ENCODE data around the gene MEX3A. TPM values are rescaled to one million over a fixed set of nuclear protein-coding genes. Genes with fewer than 3 reads are reported as not detected.
A peak's percentile ranks its signal among the peaks of the same experiment; 100 is the strongest.

The MEX3A gene
- polyA plus RNA-seq, 2 of the 4 experiments (the other 2 are of a cell fraction): 1.8 to 4.9 TPM

DNA sequence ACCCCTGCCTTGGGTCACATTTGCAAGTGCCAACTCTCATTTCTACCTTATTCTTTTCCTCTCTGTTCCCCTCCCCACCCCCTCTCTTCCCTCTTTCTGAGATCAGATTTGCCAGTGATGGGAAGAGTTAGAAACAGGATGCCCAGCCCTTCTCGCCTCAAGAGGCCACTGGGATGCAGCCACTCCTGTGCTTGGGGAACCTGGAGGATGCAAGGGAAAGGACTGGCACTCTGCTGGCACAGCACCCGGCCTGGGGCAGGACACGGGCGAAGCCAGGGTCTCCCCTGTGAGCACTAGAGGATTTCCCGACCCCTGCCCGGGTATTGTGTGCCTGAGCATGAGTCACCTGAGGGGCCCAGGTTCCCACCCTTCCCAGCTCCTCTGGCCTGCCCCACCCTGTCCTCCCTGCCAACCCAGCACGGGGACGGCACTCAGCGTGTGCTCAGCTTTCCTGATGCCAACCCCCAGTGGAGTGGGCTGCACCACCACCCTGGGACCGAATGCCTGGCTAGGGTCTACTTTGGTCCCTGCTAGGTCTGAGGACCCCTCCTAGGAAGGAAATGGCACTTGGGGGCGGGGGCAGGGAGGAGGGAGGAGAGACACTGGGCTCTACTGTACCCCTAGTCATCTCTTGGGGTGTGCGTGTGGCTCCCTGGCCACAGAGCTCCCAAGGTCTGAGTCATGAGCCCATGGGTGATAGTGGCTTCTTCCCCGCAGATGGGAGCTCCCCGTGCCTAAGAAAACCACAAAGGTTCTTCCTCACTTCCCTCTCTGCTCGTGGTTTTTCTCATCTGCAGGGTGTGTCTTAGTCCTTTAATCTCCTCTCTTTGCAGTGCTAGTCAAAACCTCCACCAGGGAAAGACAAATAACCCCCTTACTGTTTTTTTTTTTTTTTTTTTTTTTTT is 44.6 kb upstream of the MEX3A start (continued):
- TF ChIP-seq RAD21 (conservative IDR thresholded peaks at IDR 0.05 in 1 of 2, IDR thresholded peaks at IDR 0.05 in 1 of 2) (no peak; a peak in 1 of 5 replicates), POLR2AphosphoS2 (conservative IDR thresholded peaks at IDR 0.05; ENCODE audit: low read length) (peak; percentile 33; the same call in 1 of the 2 replicates), ZSCAN20 (CRISPR knock-in tag; IDR thresholded peaks at IDR 0.05) (no peak), PHF8 (IDR thresholded peaks at IDR 0.05; ENCODE audit: borderline replicate concordance, low read depth) (no peak), CHD2 (IDR thresholded peaks at IDR 0.05; ENCODE audit: low read length, partially characterized antibody) (no peak), HOXB13 (CRISPR knock-in tag; IDR thresholded peaks at IDR 0.05; ENCODE audit: low read depth) (no peak; the same call in 1 of the 2 replicates), EHF (CRISPR knock-in tag; IDR thresholded peaks at IDR 0.05) (peak; percentile 65; the same call in 1 of the 2 replicates), NPAS2 (CRISPR knock-in tag; IDR thresholded peaks at IDR 0.05; ENCODE audit: borderline replicate concordance) (no peak), FOXS1 (CRISPR knock-in tag; IDR thresholded peaks at IDR 0.05) (0 out of 2 replicates have a peak, but pooled peaks have one; percentile 32), ZC3H11A (IDR thresholded peaks at IDR 0.05) (no peak; the same call in 1 of the 2 replicates), BHLHE40 (IDR thresholded peaks at IDR 0.05; ENCODE audit: low read depth, low read length) (no peak), SMC3 (IDR thresholded peaks at IDR 0.05) (0 out of 3 replicates have a peak, but pooled peaks have one; percentile 8), ZFP36 (IDR thresholded peaks at IDR 0.05; ENCODE audit: borderline replicate concordance, partially characterized antibody) (no peak), MAFK (IDR thresholded peaks at IDR 0.05; ENCODE audit: partially characterized antibody) (no peak), GATA3 (IDR thresholded peaks at IDR 0.05; ENCODE audit: borderline replicate concordance) (no peak), SREBF2 (IDR thresholded peaks at IDR 0.05) (no peak), RFX5 (IDR thresholded peaks at IDR 0.05) (no peak), KDM5A (IDR thresholded peaks at IDR 0.05) (no peak), FOSL2 (IDR thresholded peaks at IDR 0.05) (no peak), FOSL2 (CRISPR knock-in tag; IDR thresholded peaks at IDR 0.05) (peak; percentile 54), RARB (CRISPR knock-in tag; IDR thresholded peaks at IDR 0.05) (no peak; the same call in 1 of the 2 replicates), NR3C1 (IDR thresholded peaks at IDR 0.05) (no peak), HOXB5 (CRISPR knock-in tag; IDR thresholded peaks at IDR 0.05) (peak; percentile 19; the same call in 1 of the 2 replicates), EHMT2 (IDR thresholded peaks at IDR 0.05; ENCODE audit: low read depth) (no peak), JUN (IDR thresholded peaks at IDR 0.05) (no peak; a peak in 1 of 5 replicates), NFE2L2 (conservative IDR thresholded peaks at IDR 0.05; ENCODE audit: low read length) (no peak), HDAC2 (IDR thresholded peaks at IDR 0.05) (no peak), KDM1A (IDR thresholded peaks at IDR 0.05; ENCODE audit: low read depth) (no peak)
- TF ChIP-seq, protein P1, sequence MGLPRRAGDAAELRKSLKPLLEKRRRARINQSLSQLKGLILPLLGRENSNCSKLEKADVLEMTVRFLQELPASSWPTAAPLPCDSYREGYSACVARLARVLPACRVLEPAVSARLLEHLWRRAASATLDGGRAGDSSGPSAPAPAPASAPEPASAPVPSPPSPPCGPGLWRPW (IDR thresholded peaks at IDR 0.05): no peak
- TF ChIP-seq, protein P2, sequence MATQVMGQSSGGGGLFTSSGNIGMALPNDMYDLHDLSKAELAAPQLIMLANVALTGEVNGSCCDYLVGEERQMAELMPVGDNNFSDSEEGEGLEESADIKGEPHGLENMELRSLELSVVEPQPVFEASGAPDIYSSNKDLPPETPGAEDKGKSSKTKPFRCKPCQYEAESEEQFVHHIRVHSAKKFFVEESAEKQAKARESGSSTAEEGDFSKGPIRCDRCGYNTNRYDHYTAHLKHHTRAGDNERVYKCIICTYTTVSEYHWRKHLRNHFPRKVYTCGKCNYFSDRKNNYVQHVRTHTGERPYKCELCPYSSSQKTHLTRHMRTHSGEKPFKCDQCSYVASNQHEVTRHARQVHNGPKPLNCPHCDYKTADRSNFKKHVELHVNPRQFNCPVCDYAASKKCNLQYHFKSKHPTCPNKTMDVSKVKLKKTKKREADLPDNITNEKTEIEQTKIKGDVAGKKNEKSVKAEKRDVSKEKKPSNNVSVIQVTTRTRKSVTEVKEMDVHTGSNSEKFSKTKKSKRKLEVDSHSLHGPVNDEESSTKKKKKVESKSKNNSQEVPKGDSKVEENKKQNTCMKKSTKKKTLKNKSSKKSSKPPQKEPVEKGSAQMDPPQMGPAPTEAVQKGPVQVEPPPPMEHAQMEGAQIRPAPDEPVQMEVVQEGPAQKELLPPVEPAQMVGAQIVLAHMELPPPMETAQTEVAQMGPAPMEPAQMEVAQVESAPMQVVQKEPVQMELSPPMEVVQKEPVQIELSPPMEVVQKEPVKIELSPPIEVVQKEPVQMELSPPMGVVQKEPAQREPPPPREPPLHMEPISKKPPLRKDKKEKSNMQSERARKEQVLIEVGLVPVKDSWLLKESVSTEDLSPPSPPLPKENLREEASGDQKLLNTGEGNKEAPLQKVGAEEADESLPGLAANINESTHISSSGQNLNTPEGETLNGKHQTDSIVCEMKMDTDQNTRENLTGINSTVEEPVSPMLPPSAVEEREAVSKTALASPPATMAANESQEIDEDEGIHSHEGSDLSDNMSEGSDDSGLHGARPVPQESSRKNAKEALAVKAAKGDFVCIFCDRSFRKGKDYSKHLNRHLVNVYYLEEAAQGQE (IDR thresholded peaks at IDR 0.05): no peak
- TF ChIP-seq, protein P3, sequence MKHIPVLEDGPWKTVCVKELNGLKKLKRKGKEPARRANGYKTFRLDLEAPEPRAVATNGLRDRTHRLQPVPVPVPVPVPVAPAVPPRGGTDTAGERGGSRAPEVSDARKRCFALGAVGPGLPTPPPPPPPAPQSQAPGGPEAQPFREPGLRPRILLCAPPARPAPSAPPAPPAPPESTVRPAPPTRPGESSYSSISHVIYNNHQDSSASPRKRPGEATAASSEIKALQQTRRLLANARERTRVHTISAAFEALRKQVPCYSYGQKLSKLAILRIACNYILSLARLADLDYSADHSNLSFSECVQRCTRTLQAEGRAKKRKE (CRISPR knock-in tag; IDR thresholded peaks at IDR 0.05; ENCODE audit: low read depth): 0 out of 2 replicates have a peak, but pooled peaks have one; percentile 39
- TF ChIP-seq, protein P4, sequence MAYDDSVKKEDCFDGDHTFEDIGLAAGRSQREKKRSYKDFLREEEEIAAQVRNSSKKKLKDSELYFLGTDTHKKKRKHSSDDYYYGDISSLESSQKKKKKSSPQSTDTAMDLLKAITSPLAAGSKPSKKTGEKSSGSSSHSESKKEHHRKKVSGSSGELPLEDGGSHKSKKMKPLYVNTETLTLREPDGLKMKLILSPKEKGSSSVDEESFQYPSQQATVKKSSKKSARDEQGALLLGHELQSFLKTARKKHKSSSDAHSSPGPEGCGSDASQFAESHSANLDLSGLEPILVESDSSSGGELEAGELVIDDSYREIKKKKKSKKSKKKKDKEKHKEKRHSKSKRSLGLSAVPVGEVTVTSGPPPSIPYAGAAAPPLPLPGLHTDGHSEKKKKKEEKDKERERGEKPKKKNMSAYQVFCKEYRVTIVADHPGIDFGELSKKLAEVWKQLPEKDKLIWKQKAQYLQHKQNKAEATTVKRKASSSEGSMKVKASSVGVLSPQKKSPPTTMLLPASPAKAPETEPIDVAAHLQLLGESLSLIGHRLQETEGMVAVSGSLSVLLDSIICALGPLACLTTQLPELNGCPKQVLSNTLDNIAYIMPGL (CRISPR knock-in tag; IDR thresholded peaks at IDR 0.05; ENCODE audit: borderline replicate concordance): no peak
- TF ChIP-seq, protein P5, sequence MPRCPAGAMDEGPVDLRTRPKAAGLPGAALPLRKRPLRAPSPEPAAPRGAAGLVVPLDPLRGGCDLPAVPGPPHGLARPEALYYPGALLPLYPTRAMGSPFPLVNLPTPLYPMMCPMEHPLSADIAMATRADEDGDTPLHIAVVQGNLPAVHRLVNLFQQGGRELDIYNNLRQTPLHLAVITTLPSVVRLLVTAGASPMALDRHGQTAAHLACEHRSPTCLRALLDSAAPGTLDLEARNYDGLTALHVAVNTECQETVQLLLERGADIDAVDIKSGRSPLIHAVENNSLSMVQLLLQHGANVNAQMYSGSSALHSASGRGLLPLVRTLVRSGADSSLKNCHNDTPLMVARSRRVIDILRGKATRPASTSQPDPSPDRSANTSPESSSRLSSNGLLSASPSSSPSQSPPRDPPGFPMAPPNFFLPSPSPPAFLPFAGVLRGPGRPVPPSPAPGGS (IDR thresholded peaks at IDR 0.05): no peak
- TF ChIP-seq, protein P6, sequence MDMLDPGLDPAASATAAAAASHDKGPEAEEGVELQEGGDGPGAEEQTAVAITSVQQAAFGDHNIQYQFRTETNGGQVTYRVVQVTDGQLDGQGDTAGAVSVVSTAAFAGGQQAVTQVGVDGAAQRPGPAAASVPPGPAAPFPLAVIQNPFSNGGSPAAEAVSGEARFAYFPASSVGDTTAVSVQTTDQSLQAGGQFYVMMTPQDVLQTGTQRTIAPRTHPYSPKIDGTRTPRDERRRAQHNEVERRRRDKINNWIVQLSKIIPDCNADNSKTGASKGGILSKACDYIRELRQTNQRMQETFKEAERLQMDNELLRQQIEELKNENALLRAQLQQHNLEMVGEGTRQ (IDR thresholded peaks at IDR 0.05): no peak

Data from A549 (cell line).